Measurements from ENCODE around the gene ARNT2. TPM values are rescaled to one million over a fixed set of nuclear protein-coding genes. Genes with fewer than 3 reads are reported as not detected.

Gene ARNT2
- total and polyA plus RNA-seq, 2 of the 13 experiments (the other 11 are each of a cell fraction or from before 2014, with no cell fraction given), result 0.69 to 1.7 TPM

GRCh38 chr15:80386151-80386550 lies 18.0 kb upstream of the ARNT2 start:
- TF ChIP-seq ZMAT3 (CRISPR knock-in tag; conservative IDR thresholded peaks at IDR 0.05) (no peak), ZBTB26 (CRISPR knock-in tag; IDR thresholded peaks at IDR 0.05; ENCODE audit: borderline replicate concordance) (no peak), ZNF280D (CRISPR knock-in tag; IDR thresholded peaks at IDR 0.05) (no peak), BCL6 (CRISPR knock-in tag; IDR thresholded peaks at IDR 0.05) (no peak), MTF1 (CRISPR knock-in tag; IDR thresholded peaks at IDR 0.05) (no peak), SOX13 (IDR thresholded peaks at IDR 0.05) (no peak), SOX13 (CRISPR knock-in tag; conservative IDR thresholded peaks at IDR 0.05 in 1 of 2, IDR thresholded peaks at IDR 0.05 in 1 of 2) (no peak), CCAR2 (optimal IDR thresholded peaks at IDR 0.05; ENCODE audit: low read depth, low read length) (no peak), ATAD3A (CRISPR knock-in tag; IDR thresholded peaks at IDR 0.05) (no peak), ZNF207 (IDR thresholded peaks at IDR 0.05; ENCODE audit: borderline replicate concordance) (no peak), ZBTB2 (CRISPR knock-in tag; IDR thresholded peaks at IDR 0.05; ENCODE audit: low read depth) (no peak), ZNF580 (CRISPR knock-in tag; IDR thresholded peaks at IDR 0.05; ENCODE audit: borderline replicate concordance, low read depth) (no peak), ISX (CRISPR knock-in tag; conservative IDR thresholded peaks at IDR 0.05) (no peak), ZBTB37 (CRISPR knock-in tag; IDR thresholded peaks at IDR 0.05) (no peak)
- intact Hi-C loops (cut with micrococcal nuclease; ENCODE audit: unreplicated experiment), result no loop called here
- 38% methylated on average over 1 of the region's 1 CpG for WGBS (ENCODE audit: low lambda C conversion rate)
- FAIRE-seq, result no peak
- Histone ChIP-seq H3K27me3 (ENCODE audit: control insufficient read depth in 1 of 2, insufficient read depth in 2 of 2, low read length in 2 of 2) (no peaks in the 10 kb centered on the region), H3K4me3 (replicated peaks in 1 of 3; ENCODE audit: insufficient read depth in 1 of 3, low read depth in 2 of 3, low read length in 3 of 3) (no peak overlapping the region), H3K36me3 (replicated peaks in 1 of 2; ENCODE audit: control insufficient read depth in 1 of 2, insufficient read depth in 2 of 2, low read length in 2 of 2) (no peaks in the 10 kb centered on the region), H3K27ac (ENCODE audit: extremely low read length, insufficient read depth, low read length) (no peak overlapping the region), H3K79me2 (ENCODE audit: insufficient read depth, low read length) (no peaks in the 10 kb centered on the region), H3K9ac (ENCODE audit: insufficient read depth, low read depth, low read length) (no peak overlapping the region), H3K4me1 (ENCODE audit: insufficient read depth, low read length) (no peaks in the 10 kb centered on the region), H3K4me2 (ENCODE audit: low read depth, low read length) (no peak overlapping the region), H4K20me1 (ENCODE audit: insufficient read depth, low read length) (no peaks in the 10 kb centered on the region), H3K9me3 (ENCODE audit: low read length) (no peaks in the 10 kb centered on the region), H2AFZ (ENCODE audit: low read length) (no peak overlapping the region)
- no peak for ATAC-seq
- no peak for DNase-seq (ENCODE audit: low spot score)
- ChIA-PET CTCF (ENCODE audit: low intra/inter-chr PET ratio, low total read pairs) (no interaction called here), POLR2A (no interaction called here)
- no TSS peak for BruUV-seq (replicated peaks)
- in situ Hi-C loops (cut with HindIII; ENCODE audit: extremely low pct_ligation_motif_present, low pct_unique_long_range_greater_than_20kb), result no loop called here

Measured in HepG2 (cell line).